Amniotic stem cell (primary cell): ENCODE data around the gene GINS2.

Experiments used
- DNase-seq: peaks from one replicate; lab custom pipeline; 2025; lab: John Stamatoyannopoulos, UW

The GINS2 gene

GRCh38 chr16:85639529-85640253 lies 49.1 kb downstream of the GINS2 start:
- DNase-seq = no peak

- DNase-seq = no peak
Observed at GRCh38 chr16:85638695-85639409, 49.9 kb downstream of the GINS2 start.

GRCh38 chr16:85637808-85638647 lies 50.7 kb downstream of the GINS2 start:
- no peak for DNase-seq

- DNase-seq = no peak
Observed at GRCh38 chr16:85637061-85637807, 51.5 kb downstream of the GINS2 start.

GRCh38 chr16:85636234-85636812 lies 52.4 kb downstream of the GINS2 start:
- DNase-seq = no peak

GRCh38 chr16:85635545-85636140 lies 53.1 kb downstream of the GINS2 start:
- DNase-seq = no peak

GRCh38 chr16:85634747-85635544 lies 53.8 kb downstream of the GINS2 start:
- DNase-seq = no peak

GRCh38 chr16:85633888-85634287 lies 54.9 kb downstream of the GINS2 start:
- no peak for DNase-seq

GRCh38 chr16:85633438-85633743 lies 55.4 kb downstream of the GINS2 start:
- DNase-seq = no peak

GRCh38 chr16:85632709-85633437 lies 55.9 kb downstream of the GINS2 start:
- no peak for DNase-seq

GRCh38 chr16:85631802-85632393 lies 56.9 kb downstream of the GINS2 start:
- no peak for DNase-seq

- no peak for DNase-seq
Observed at GRCh38 chr16:85631230-85631629, 57.5 kb downstream of the GINS2 start.

- DNase-seq = no peak
Observed at GRCh38 chr16:85629853-85630252, 58.9 kb downstream of the GINS2 start.

GRCh38 chr16:85629326-85629725 lies 59.4 kb downstream of the GINS2 start:
- DNase-seq = no peak

- no peak for DNase-seq
Observed at GRCh38 chr16:85628645-85629044, 60.1 kb downstream of the GINS2 start.

- no peak for DNase-seq
Observed at GRCh38 chr16:85628265-85628556, 60.5 kb downstream of the GINS2 start.

- DNase-seq = no peak
Observed at GRCh38 chr16:85627526-85628264, 61.1 kb downstream of the GINS2 start.

GRCh38 chr16:85627089-85627488 lies 61.7 kb downstream of the GINS2 start:
- DNase-seq = no peak
